ENCODE measurements around the gene PYDC1.
"Not testable (repeated sequence)": the region's sequence is repeated elsewhere in the genome, so short reads cannot be mapped to it uniquely, and the experiment has no call there.

The PYDC1 gene

GRCh38 chr16:31221357-31222160, 4.6 kb upstream of the PYDC1 start:
- no peak for DNase-seq

DNA sequence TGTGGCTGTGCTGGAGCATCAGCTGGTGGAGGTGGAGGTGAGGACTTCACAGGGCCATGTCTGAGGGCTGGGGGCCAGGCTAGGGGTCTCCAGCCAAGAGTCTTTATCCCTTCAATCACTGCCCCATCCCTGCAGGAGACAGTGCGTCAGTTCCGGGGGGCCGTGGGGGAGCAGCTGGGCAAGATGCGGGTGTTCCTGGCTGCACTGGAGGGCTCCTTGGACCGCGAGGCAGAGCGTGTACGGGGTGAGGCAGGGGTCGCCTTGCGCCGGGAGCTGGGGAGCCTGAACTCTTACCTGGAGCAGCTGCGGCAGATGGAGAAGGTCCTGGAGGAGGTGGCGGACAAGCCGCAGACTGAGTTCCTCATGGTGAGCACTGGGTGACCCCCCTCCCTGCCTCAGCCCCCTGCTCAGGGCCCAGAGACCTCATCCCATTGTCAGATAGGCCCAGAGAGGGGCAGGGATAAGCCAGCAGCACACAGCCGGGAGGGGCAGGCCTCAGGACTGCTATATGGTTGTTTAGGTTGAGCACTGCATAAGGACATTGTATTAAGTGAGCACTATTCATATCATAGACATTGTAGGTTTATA, 2.3 kb upstream of the PYDC1 start:
- DNase-seq, result no peak

GRCh38 chr16:31217136-31217530, 198 bp upstream of the PYDC1 start:
- DNase-seq, result no peak

DNA sequence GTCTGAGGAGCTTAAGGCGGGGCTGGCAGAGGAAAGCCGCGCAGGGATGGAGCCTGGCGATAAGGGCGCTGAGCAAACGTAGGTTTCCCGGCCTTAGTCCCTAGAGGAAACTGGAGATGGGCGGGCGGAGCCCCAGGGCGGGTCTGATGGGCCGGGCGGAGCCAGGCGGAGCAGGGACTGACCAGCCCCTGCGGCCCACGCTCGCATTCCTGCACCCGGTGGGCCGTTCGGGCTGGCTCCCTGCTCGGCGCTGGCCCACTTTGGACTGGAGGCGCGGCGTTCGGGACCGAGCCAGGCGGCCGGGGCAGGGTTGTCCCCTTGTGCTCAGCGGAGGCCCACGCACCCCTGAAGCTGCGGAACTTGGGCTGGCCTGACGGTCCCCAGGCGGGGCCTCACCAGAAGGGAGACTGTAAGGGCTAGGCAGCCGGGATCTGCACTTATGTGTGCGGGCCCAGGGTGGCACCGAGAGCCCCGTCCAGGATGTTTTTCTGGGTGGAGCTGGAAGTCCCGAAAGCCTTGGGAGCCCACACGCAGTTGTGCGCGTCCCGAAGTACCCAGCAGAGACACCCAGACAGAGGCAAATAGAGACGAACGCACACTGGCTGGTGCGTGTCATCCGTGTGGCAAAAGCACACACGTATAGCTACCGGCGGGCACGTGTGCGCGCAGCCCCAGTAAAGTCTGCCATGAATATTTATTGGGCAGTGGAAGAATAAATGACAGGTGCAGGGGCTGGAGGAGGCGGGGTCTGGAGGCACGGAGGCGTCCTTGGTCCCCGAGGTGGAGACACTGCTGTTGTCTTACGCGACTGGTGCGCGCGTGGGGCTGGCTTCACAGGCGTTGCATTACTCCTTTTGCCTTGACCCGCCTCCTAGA, 1.4 kb downstream of the PYDC1 start:
- no peak for DNase-seq

- DNase-seq, result no peak
Observed at GRCh38 chr16:31214708-31215286, 2.1 kb downstream of the PYDC1 start.

GRCh38 chr16:31213877-31214707, 2.8 kb downstream of the PYDC1 start, which contains the start of gene TRIM72:
Gene TRIM72, plus strand, starts transcription at chr16:31214119. Its CDS starts 620 bp downstream, at chr16:31214739.
- DNase-seq, result no peak

GRCh38 chr16:31213342-31213741, 3.6 kb downstream of the PYDC1 start:
- DNase-seq, result no peak

- no peak for DNase-seq
Observed at GRCh38 chr16:31206776-31207175, 10.2 kb downstream of the PYDC1 start.

- DNase-seq, result no peak
Observed at GRCh38 chr16:31204871-31205666, 11.9 kb downstream of the PYDC1 start.

GRCh38 chr16:31202414-31203375, 14.2 kb downstream of the PYDC1 start, which contains the start of gene PYCARD:
Gene PYCARD, minus strand, starts transcription at chr16:31202760. Its CDS starts 70 bp downstream, at chr16:31202690.
- no peak for DNase-seq

DNA sequence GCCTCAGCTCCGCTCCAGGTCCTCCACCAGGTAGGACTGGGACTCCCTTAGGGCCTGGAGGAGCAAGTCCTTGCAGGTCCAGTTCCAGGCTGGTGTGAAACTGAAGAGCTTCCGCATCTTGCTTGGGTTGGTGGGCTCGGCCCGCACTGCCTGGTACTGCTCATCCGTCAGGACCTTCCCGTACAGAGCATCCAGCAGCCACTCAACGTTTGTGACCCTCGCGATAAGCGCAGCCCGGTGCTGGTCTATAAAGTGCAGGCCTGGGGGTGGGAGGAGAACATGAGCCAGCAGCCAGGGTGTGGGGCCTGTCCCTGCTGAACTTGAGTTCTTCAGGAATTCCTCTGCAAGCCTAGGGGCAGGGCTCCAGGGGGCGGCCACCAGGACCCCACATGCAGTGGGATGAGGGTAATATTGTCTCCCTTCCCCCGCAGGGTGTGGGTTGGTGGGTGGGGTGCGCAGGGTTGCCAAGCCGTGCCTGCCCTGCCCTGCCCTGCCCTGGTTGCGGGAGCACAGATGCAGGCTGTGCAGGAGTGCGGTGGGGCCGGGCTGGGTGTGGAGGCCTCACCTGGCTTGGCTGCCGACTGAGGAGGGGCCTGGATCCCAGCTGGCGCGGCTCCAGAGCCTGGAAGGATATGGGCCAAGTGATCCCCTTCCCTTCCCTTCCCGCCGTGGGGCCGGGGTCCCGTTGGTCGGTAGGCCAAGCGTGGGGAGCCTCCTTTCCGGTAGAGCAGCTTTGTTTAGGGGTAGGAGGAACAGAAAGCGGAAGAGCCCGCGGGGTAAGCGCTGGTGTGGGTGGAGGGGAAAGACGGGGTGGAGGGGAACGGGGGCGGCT, 15.1 kb downstream of the PYDC1 start:
- peak; percentile 27 for DNase-seq

GRCh38 chr16:31200821-31201568, 15.9 kb downstream of the PYDC1 start:
- DNase-seq, result peak; percentile 39

DNA sequence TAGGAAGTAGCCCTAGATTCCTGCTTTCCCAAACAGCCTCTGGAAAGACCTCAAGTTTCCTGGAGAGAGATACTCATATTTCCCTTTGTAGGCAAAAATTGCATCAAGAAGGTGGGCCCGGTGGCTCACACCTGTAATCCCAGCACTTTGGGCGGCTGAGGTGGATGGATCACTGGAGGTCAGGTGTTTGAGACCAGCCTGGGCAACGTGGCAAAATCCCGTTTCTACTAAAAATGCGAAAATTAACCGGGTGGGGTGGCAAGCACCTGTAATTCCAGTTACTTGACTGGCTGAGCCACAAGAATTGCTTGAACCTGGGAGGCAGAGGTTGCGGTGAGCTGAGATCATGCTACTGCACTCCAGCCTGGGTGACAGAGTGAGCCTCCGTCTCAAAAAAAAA, 16.8 kb downstream of the PYDC1 start:
- not testable (repeated sequence) for DNase-seq

DNA sequence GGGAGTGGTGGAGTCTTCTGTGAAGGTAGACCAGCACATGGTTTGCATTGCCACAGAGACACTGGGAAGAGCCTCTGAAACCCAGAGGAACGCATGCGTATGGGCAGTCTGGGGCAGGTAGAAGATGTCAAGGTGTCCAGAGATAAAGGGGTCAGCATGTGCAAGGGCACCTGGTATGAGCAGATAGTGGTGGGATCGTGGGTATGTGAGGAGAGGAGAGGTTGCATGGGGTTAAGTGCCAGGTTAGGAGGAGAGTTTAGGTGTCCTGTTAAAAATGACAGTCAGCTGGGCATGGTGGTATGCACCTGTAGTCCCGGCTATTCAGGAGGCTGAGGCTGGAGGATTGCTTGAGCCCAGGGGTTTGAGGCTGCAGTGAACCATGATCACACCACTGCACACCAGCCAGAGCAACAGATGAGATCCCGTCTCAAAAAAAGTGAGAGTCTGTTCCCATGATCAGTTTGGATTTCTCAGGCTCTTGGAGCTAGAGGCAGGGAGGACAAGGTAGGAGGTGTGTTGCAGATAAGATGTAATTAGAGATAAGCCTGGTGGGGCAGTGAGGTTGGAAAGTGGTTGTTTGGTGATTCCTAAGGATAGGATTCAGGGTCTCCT, 17.4 kb downstream of the PYDC1 start:
- no peak for DNase-seq

- DNase-seq, result no peak
Observed at GRCh38 chr16:31198207-31198882, 18.6 kb downstream of the PYDC1 start.

GRCh38 chr16:31196324-31197088, 20.4 kb downstream of the PYDC1 start:
- no peak for DNase-seq

Data from effector CD4-positive, alpha-beta T cell (primary cell).